ENCODE results near the gene OR2A25.

Gene OR2A25

DNA sequence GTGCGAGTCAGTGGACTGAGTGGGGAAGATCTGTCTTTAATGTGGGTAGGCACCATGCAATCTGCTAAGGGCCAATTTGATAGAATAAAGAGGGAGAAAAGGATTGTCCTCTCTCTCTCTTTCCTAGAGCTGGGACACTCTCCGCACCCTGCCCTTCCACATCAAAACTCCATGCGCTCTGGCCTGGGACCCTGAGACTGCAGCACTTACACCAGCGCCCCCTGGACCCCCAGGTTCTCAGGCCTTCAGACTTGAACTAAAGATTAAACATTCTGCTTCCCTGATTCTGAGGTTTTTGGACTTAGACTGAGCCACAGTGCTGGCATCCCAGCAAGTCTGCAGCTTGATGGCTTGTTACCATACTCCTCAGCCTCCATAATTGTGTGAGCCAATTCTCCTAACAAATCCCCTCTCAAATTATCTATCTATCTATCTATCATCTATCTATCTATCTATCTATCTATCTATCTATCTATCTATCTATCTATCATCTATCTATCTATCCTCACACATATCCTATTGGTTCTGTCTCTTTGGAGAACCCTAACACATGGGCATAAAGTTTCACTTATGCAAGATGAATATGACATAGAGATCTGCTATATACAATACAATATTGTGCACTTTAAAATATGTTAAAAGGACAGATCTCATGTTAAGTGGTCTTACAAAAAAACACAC lies 43.3 kb upstream of the OR2A25 start:
- no peaks in the 10 kb centered on the region for H3K9me3 ChIP-seq (ENCODE audit: severe bottlenecking)
- peaks cover 3% of the 10 kb centered on the region for H3K27me3 ChIP-seq (ENCODE audit: insufficient read depth, poor library complexity, severe bottlenecking)
- no peaks in the 10 kb centered on the region for H3K36me3 ChIP-seq (ENCODE audit: low read depth)
- H3K4me3 ChIP-seq (ENCODE audit: severe bottlenecking): no peak overlapping the region
- H3K4me1 ChIP-seq (ENCODE audit: insufficient read depth, poor library complexity, severe bottlenecking): no peaks in the 10 kb centered on the region
- no peak overlapping the region for H3K27ac ChIP-seq (ENCODE audit: poor library complexity, severe bottlenecking)
- DNase-seq (ENCODE audit: low spot score) (no peak), ATAC-seq (ENCODE audit: low read depth) (no peak)
- no peak for TF ChIP-seq CTCF (IDR thresholded peaks at IDR 0.05; ENCODE audit: poor library complexity, severe bottlenecking)

- peak; percentile 68 for TF ChIP-seq CTCF (IDR thresholded peaks at IDR 0.05; ENCODE audit: poor library complexity, severe bottlenecking)
- Histone ChIP-seq H3K9me3 (ENCODE audit: severe bottlenecking) (no peaks in the 10 kb centered on the region), H3K27ac (ENCODE audit: poor library complexity, severe bottlenecking) (no peak overlapping the region), H3K4me1 (ENCODE audit: insufficient read depth, poor library complexity, severe bottlenecking) (no peaks in the 10 kb centered on the region), H3K4me3 (ENCODE audit: severe bottlenecking) (no peak overlapping the region), H3K27me3 (ENCODE audit: insufficient read depth, poor library complexity, severe bottlenecking) (peaks cover 3% of the 10 kb centered on the region), H3K36me3 (ENCODE audit: low read depth) (no peaks in the 10 kb centered on the region)
- DNase-seq (ENCODE audit: low spot score): no peak
- ATAC-seq (ENCODE audit: low read depth): no peak; the same call in 2 of the 3 replicates
Measured at GRCh38 chr7:144027070-144027469, 42.5 kb upstream of the OR2A25 start.

GRCh38 chr7:144027974-144028373 lies 41.6 kb upstream of the OR2A25 start:
- Histone ChIP-seq H3K27ac (ENCODE audit: poor library complexity, severe bottlenecking) (no peak overlapping the region), H3K27me3 (ENCODE audit: insufficient read depth, poor library complexity, severe bottlenecking) (peaks cover 3% of the 10 kb centered on the region), H3K36me3 (ENCODE audit: low read depth) (no peaks in the 10 kb centered on the region), H3K4me1 (ENCODE audit: insufficient read depth, poor library complexity, severe bottlenecking) (no peaks in the 10 kb centered on the region), H3K4me3 (ENCODE audit: severe bottlenecking) (no peak overlapping the region), H3K9me3 (ENCODE audit: severe bottlenecking) (no peaks in the 10 kb centered on the region)
- DNase-seq (ENCODE audit: low spot score) (no peak), ATAC-seq (ENCODE audit: low read depth) (no peak)
- no peak for TF ChIP-seq CTCF (IDR thresholded peaks at IDR 0.05; ENCODE audit: poor library complexity, severe bottlenecking)

DNA sequence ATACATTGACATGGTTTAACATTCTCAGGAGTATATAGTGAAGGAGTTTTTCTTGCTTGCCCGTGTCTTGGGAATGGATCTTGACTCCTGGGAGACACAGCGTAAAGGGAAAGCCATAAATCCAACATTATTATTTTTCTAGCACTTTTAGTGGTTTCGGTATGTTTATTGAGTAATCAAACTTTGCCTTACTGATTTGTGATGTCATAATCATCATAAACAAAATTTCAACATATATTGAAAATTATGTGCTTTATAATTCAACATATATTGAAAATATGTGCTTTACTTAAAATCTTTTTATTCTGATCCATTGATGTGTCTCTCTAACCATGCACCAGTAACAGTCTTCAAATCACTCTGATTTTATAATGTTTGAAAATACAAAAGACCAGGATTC lies 41.1 kb upstream of the OR2A25 start:
- peaks cover 6% of the 10 kb centered on the region for H3K27me3 ChIP-seq (ENCODE audit: insufficient read depth, poor library complexity, severe bottlenecking)
- H3K4me3 ChIP-seq (ENCODE audit: severe bottlenecking): no peak overlapping the region
- no peak for ATAC-seq (ENCODE audit: low read depth)
- H3K9me3 ChIP-seq (ENCODE audit: severe bottlenecking): no peaks in the 10 kb centered on the region
- no peaks in the 10 kb centered on the region for H3K36me3 ChIP-seq (ENCODE audit: low read depth)
- H3K4me1 ChIP-seq (ENCODE audit: insufficient read depth, poor library complexity, severe bottlenecking): no peaks in the 10 kb centered on the region
- H3K27ac ChIP-seq (ENCODE audit: poor library complexity, severe bottlenecking): no peak overlapping the region
- TF ChIP-seq CTCF (IDR thresholded peaks at IDR 0.05; ENCODE audit: poor library complexity, severe bottlenecking): no peak
- no peak for DNase-seq (ENCODE audit: low spot score)

- Histone ChIP-seq H3K27me3 (ENCODE audit: insufficient read depth, poor library complexity, severe bottlenecking) (peaks cover 6% of the 10 kb centered on the region), H3K27ac (ENCODE audit: poor library complexity, severe bottlenecking) (no peak overlapping the region), H3K36me3 (ENCODE audit: low read depth) (no peaks in the 10 kb centered on the region), H3K9me3 (ENCODE audit: severe bottlenecking) (no peaks in the 10 kb centered on the region), H3K4me3 (ENCODE audit: severe bottlenecking) (no peak overlapping the region), H3K4me1 (ENCODE audit: insufficient read depth, poor library complexity, severe bottlenecking) (no peaks in the 10 kb centered on the region)
- no peak for TF ChIP-seq CTCF (IDR thresholded peaks at IDR 0.05; ENCODE audit: poor library complexity, severe bottlenecking)
- no peak for ATAC-seq (ENCODE audit: low read depth)
- no peak for DNase-seq (ENCODE audit: low spot score)
Measured at GRCh38 chr7:144032516-144032915, 37.1 kb upstream of the OR2A25 start.
